Activated B cell treated with CpG ODN at 0.5 μM for 24 hours (primary cell): ENCODE data around the gene LPP. TPM values are rescaled to one million over a fixed set of nuclear protein-coding genes. Genes with fewer than 3 reads are reported as not detected.

Source experiments
- ATAC-seq: fragments of 200-7000 bp; cut with Tn5 transposase; one replicate; pipeline ENCODE4 v1.10.0; 2021; ENCODE audit warnings: low read depth, mild to moderate bottlenecking, moderate library complexity
- CTCF ChIA-PET: fragments of 350-600 bp; sonication (Branson Sonifier 250); formaldehyde crosslinking; loops from one replicate; lab custom pipeline; 2021; ENCODE audit warnings: antibody characterized with exemption; lab: Charles Lee
- POLR2A ChIA-PET: fragments of 350-600 bp; sonication (Branson Sonifier 250); formaldehyde crosslinking; loops from one replicate; lab custom pipeline; 2021; ENCODE audit warnings: antibody characterized with exemption; lab: Charles Lee
- DNase-seq: peaks from one replicate; pipeline ENCODE4 v3.0.0; 2022
- H3K27ac Mint-ChIP-seq: one replicate; pipeline ENCODE4 v1.8.0; 2020; ENCODE audit warnings: mixed read lengths
- H3K27me3 Mint-ChIP-seq: one replicate; pipeline ENCODE4 v1.8.0; 2021; ENCODE audit warnings: mixed read lengths
- H3K36me3 Mint-ChIP-seq: one replicate; pipeline ENCODE4 v1.8.0; 2021; ENCODE audit warnings: low read depth, mixed read lengths
- H3K4me1 Mint-ChIP-seq: one replicate; pipeline ENCODE4 v1.8.0; 2021; ENCODE audit warnings: mixed read lengths
- H3K4me3 Mint-ChIP-seq: one replicate; pipeline ENCODE4 v1.8.0; 2020; ENCODE audit warnings: mild to moderate bottlenecking, mixed read lengths
- H3K9me3 Mint-ChIP-seq: one replicate; pipeline ENCODE4 v1.8.0; 2020; ENCODE audit warnings: mixed read lengths
- CTCF ChIP-seq: fragments of 200-600 bp; IDR thresholded peaks from one replicate; pipeline ENCODE4 v1.8.0; 2022; ENCODE audit warnings: antibody characterized with exemption, mild to moderate bottlenecking
- intact Hi-C: fragments of 100-400 bp; cut with micrococcal nuclease; formaldehyde crosslinking; loops from one replicate; pipeline ENCODE4 v1.15.1; 2024
- total RNA-seq: library from RNA; stranded (reverse); gene quantifications from 2 replicates; pipeline ENCODE4 v1.2.3, GENCODE V29; 2022

The LPP gene
- total RNA-seq, 1 donor from 2014 or later = 60.1 TPM

GRCh38 chr3:188528396-188528795 is 374.4 kb downstream of the LPP start:
- Mint-ChIP-seq H3K27ac (no peak overlapping the region), H3K4me3 (no peak overlapping the region), H3K27me3 (no peaks in the 10 kb centered on the region), H3K4me1 (peaks cover 13% of the 10 kb centered on the region), H3K9me3 (no peaks in the 10 kb centered on the region), H3K36me3 (peaks cover 31% of the 10 kb centered on the region)
- ATAC-seq (no peak), DNase-seq (no peak)
- CTCF ChIA-PET = no interaction called here
- POLR2A ChIA-PET = no interaction called here
- no peak for TF ChIP-seq CTCF
- intact Hi-C loops = loop anchor here (5.0 kb wide), 2 partner anchors 39 to 786 kb away; no protein-coding TSS in a partner anchor

GRCh38 chr3:188529228-188529627 is 375.3 kb downstream of the LPP start:
- no peaks in the 10 kb centered on the region for H3K27me3 Mint-ChIP-seq
- H3K27ac Mint-ChIP-seq = no peak overlapping the region
- H3K9me3 Mint-ChIP-seq = no peaks in the 10 kb centered on the region
- no peak for DNase-seq
- H3K4me1 Mint-ChIP-seq = peaks cover 17% of the 10 kb centered on the region
- ATAC-seq = no peak
- intact Hi-C loops = loop anchor here (5.0 kb wide), 2 partner anchors 38 to 787 kb away; no protein-coding TSS in a partner anchor
- peaks cover 26% of the 10 kb centered on the region for H3K36me3 Mint-ChIP-seq
- ChIA-PET CTCF (no interaction called here), POLR2A (no interaction called here)
- TF ChIP-seq CTCF = no peak
- no peak overlapping the region for H3K4me3 Mint-ChIP-seq

- TF ChIP-seq CTCF = no peak
- CTCF ChIA-PET = no interaction called here
- intact Hi-C loops = no loop called here
- Mint-ChIP-seq H3K4me1 (peaks cover 19% of the 10 kb centered on the region), H3K27me3 (no peaks in the 10 kb centered on the region), H3K9me3 (no peaks in the 10 kb centered on the region), H3K27ac (no peak overlapping the region), H3K4me3 (no peak overlapping the region), H3K36me3 (peaks cover 19% of the 10 kb centered on the region)
- DNase-seq = no peak
- POLR2A ChIA-PET = no interaction called here
- no peak for ATAC-seq
These were observed 376.3 kb downstream of the LPP start for GRCh38 chr3:188530226-188530625.

GRCh38 chr3:188531210-188531609 is 377.3 kb downstream of the LPP start:
- Mint-ChIP-seq H3K27me3 (no peaks in the 10 kb centered on the region), H3K27ac (no peak overlapping the region), H3K36me3 (peaks cover 12% of the 10 kb centered on the region), H3K4me1 (peaks cover 13% of the 10 kb centered on the region), H3K4me3 (no peak overlapping the region), H3K9me3 (no peaks in the 10 kb centered on the region)
- ChIA-PET CTCF (no interaction called here), POLR2A (no interaction called here)
- intact Hi-C loops = no loop called here
- no peak for DNase-seq
- no peak for TF ChIP-seq CTCF
- no peak for ATAC-seq

GRCh38 chr3:188533172-188533571 is 379.2 kb downstream of the LPP start:
- ATAC-seq (no peak), DNase-seq (no peak)
- no peak overlapping the region for H3K4me3 Mint-ChIP-seq
- H3K36me3 Mint-ChIP-seq = peaks cover 6% of the 10 kb centered on the region
- ChIA-PET POLR2A (no interaction called here), CTCF (no interaction called here)
- H3K9me3 Mint-ChIP-seq = no peaks in the 10 kb centered on the region
- no peak for TF ChIP-seq CTCF
- no peaks in the 10 kb centered on the region for H3K27me3 Mint-ChIP-seq
- intact Hi-C loops = no loop called here
- H3K4me1 Mint-ChIP-seq = peaks cover 7% of the 10 kb centered on the region
- H3K27ac Mint-ChIP-seq = no peak overlapping the region
